Progenitor cell of endocrine pancreas (in vitro differentiated cells): ENCODE data around the gene NXPE3. TPM values are rescaled to one million over a fixed set of nuclear protein-coding genes. Genes with fewer than 3 reads are reported as not detected.

Experiments used
- DNase-seq: peaks from one replicate; pipeline ENCODE4 v3.0.0; 2021; ENCODE audit warnings: low spot score; ENCODE audit not compliant: unreplicated experiment
- H3K27ac Mint-ChIP-seq: 2 replicates; pipeline ENCODE4 v1.8.0; 2021; ENCODE audit warnings: mild to moderate bottlenecking, moderate library complexity, mixed read lengths
- H3K27me3 Mint-ChIP-seq: 2 replicates; pipeline ENCODE4 v1.8.0; 2021; ENCODE audit warnings: mixed read lengths
- H3K36me3 Mint-ChIP-seq: 2 replicates; pipeline ENCODE4 v1.8.0; 2022; ENCODE audit warnings: mixed read lengths; ENCODE audit not compliant: insufficient read depth
- H3K4me1 Mint-ChIP-seq: 2 replicates; pipeline ENCODE4 v1.8.0; 2021; ENCODE audit warnings: low read depth, mixed read lengths
- H3K4me3 Mint-ChIP-seq: 2 replicates; pipeline ENCODE4 v1.8.0; 2021; ENCODE audit warnings: low read depth, mild to moderate bottlenecking, moderate library complexity, mixed read lengths
- H3K9me3 Mint-ChIP-seq: 2 replicates; pipeline ENCODE4 v1.8.0; 2021; ENCODE audit warnings: low read depth, mixed read lengths
- total RNA-seq: library from RNA; stranded (reverse); gene quantifications from 2 replicates; pipeline ENCODE4 v1.2.1, GENCODE V29; 2021
- TF ChIP-seq, protein P1 (sequence below): fragments of 200-600 bp; sonication (generic); IDR thresholded peaks from one replicate; pipeline ENCODE4 v1.5.0; 2021; ENCODE audit warnings: antibody characterized with exemption, mild to moderate bottlenecking; ENCODE audit not compliant: unreplicated experiment

NXPE3 gene
- total RNA-seq, 1 donor from 2014 or later = 6.4 TPM

DNA sequence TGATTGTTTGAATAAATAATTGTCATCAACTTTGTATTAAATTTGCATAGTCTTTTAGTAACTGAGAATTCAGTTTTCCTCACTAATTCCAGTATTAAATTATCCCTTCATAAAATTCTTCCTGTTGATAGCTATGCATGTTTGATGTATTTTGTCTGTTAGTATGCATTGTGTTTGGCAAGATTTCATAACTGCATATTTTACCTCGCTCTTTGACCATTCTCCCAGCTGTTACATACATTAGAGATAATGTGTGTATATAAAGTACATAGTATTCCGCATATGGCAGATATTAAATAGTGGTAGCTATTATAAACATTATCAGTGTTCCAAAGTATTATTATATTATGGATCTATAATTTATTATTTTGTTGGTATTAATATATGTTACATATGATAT is 59.7 kb downstream of the NXPE3 start:
- TF ChIP-seq, protein P1, sequence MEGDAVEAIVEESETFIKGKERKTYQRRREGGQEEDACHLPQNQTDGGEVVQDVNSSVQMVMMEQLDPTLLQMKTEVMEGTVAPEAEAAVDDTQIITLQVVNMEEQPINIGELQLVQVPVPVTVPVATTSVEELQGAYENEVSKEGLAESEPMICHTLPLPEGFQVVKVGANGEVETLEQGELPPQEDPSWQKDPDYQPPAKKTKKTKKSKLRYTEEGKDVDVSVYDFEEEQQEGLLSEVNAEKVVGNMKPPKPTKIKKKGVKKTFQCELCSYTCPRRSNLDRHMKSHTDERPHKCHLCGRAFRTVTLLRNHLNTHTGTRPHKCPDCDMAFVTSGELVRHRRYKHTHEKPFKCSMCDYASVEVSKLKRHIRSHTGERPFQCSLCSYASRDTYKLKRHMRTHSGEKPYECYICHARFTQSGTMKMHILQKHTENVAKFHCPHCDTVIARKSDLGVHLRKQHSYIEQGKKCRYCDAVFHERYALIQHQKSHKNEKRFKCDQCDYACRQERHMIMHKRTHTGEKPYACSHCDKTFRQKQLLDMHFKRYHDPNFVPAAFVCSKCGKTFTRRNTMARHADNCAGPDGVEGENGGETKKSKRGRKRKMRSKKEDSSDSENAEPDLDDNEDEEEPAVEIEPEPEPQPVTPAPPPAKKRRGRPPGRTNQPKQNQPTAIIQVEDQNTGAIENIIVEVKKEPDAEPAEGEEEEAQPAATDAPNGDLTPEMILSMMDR = no peak
- H3K27ac Mint-ChIP-seq = no peak overlapping the region
- H3K36me3 Mint-ChIP-seq = no peaks in the 10 kb centered on the region
- no peak overlapping the region for H3K4me3 Mint-ChIP-seq
- no peak for DNase-seq
- H3K27me3 Mint-ChIP-seq = peaks cover 2% of the 10 kb centered on the region
- H3K4me1 Mint-ChIP-seq = peaks cover 9% of the 10 kb centered on the region
- peaks cover 6% of the 10 kb centered on the region for H3K9me3 Mint-ChIP-seq

DNA sequence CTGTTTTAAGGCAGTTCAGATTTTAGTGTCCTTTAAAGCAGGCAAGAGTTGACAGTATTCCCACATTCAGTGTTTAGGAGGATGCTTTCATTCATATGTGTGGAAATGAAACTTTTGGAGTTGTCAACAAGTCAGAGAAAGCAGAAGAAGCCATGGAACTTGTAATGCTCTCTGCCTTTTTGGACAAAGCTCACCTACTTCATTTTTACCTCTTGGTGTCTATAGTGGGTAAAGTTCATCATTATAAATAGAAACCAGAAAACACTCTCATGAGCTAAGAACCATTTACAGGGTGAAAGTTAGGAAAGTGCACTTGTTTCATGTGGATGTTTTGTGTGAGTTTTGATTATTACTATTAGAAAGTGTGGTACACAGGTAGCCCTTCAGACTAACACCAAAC is 61.1 kb downstream of the NXPE3 start:
- no peak for DNase-seq
- peaks cover 2% of the 10 kb centered on the region for H3K27me3 Mint-ChIP-seq
- peaks cover 2% of the 10 kb centered on the region for H3K4me1 Mint-ChIP-seq
- no peak overlapping the region for H3K4me3 Mint-ChIP-seq
- H3K27ac Mint-ChIP-seq = no peak overlapping the region
- TF ChIP-seq, protein P1 = no peak
- H3K9me3 Mint-ChIP-seq = peaks cover 6% of the 10 kb centered on the region
- H3K36me3 Mint-ChIP-seq = no peaks in the 10 kb centered on the region

DNA sequence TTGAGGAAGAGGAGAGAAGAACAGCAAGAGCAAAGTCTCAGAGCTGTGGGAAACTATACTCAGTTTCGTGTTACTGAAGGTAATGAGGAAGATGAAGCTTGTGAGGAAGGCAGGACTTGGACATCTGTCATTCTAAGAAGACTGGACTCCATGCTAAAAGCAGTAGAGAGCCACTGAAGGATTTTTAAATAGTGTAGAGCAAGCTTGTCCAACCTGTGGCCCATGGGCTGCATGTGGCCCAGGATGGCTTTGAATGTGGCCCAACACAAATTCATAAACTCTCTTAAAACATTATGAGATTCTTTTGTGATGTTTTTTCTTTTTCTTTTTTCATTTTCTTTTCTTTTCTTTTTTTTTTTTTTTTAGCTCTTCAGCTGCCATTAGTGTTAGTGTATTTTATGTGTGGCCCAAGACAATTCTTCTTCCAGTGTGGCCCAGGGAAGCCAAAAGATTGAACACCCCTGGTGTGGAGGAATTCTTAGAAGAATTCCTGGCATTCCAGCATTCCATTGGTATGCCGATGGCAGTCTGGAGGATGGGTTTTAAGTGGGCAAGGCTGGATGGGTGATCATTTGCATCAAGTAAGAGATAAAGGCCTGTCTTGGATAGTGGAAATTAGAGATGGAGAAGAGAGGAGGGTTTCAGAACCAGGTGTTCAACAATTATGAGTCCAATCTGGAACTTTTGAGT is 63.4 kb downstream of the NXPE3 start:
- Mint-ChIP-seq H3K4me1 (peaks cover 2% of the 10 kb centered on the region), H3K36me3 (no peaks in the 10 kb centered on the region), H3K27me3 (no peaks in the 10 kb centered on the region), H3K9me3 (peaks cover 6% of the 10 kb centered on the region), H3K27ac (no peak overlapping the region), H3K4me3 (no peak overlapping the region)
- TF ChIP-seq, protein P1 = no peak
- DNase-seq = no peak

DNA sequence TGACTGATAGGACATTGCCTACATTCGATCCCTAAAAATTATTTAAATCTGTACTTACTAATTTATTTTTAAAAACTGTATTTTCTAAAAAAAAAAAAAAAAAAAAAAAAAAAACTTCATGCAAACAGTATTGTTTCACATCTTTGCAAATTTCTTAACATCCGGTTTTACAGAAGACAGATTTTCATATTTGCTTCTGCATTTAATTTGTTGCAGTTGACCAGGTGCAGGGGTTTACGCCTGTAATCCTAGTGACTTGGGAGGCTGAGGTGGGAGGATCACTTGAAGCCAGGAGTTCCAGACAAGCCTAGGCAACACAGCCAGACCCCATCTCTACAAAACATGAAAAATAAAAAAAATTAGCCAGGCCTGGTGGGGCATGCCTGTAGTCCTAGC is 63.9 kb downstream of the NXPE3 start:
- Mint-ChIP-seq H3K4me3 (no peak overlapping the region), H3K36me3 (no peaks in the 10 kb centered on the region), H3K4me1 (peaks cover 6% of the 10 kb centered on the region), H3K27ac (no peak overlapping the region), H3K9me3 (peaks cover 6% of the 10 kb centered on the region), H3K27me3 (no peaks in the 10 kb centered on the region)
- TF ChIP-seq, protein P1 = no peak
- no peak for DNase-seq

DNA sequence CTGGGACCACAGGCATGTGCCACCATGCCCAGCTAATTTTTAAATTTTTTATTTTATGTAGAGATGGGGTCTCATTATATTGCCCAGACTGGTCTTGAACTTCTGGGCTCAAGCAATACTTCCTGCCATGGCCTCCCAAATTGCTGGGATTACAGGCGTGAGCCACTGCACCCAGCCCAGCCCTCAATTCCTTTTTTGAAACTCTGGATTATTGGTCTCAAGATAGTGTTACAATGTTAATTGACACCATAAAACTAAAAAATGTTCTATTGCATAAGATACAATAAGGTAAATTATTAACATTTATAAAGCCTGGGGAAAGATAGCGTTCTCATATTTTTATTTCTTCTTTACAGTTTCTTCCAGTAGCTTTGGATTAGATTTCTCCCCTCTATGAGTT is 66.4 kb downstream of the NXPE3 start:
- Mint-ChIP-seq H3K27me3 (no peaks in the 10 kb centered on the region), H3K27ac (no peak overlapping the region), H3K36me3 (no peaks in the 10 kb centered on the region), H3K9me3 (peaks cover 6% of the 10 kb centered on the region), H3K4me3 (no peak overlapping the region), H3K4me1 (peaks cover 17% of the 10 kb centered on the region)
- DNase-seq = no peak
- TF ChIP-seq, protein P1 = no peak
